Measurements from ENCODE around the gene STARD8.

GRCh38 chrX:68654693-68655092, 7.2 kb downstream of the STARD8 start:
- TF ChIP-seq, protein P1, sequence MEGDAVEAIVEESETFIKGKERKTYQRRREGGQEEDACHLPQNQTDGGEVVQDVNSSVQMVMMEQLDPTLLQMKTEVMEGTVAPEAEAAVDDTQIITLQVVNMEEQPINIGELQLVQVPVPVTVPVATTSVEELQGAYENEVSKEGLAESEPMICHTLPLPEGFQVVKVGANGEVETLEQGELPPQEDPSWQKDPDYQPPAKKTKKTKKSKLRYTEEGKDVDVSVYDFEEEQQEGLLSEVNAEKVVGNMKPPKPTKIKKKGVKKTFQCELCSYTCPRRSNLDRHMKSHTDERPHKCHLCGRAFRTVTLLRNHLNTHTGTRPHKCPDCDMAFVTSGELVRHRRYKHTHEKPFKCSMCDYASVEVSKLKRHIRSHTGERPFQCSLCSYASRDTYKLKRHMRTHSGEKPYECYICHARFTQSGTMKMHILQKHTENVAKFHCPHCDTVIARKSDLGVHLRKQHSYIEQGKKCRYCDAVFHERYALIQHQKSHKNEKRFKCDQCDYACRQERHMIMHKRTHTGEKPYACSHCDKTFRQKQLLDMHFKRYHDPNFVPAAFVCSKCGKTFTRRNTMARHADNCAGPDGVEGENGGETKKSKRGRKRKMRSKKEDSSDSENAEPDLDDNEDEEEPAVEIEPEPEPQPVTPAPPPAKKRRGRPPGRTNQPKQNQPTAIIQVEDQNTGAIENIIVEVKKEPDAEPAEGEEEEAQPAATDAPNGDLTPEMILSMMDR (IDR thresholded peaks at IDR 0.05 in 8 of 11, conservative IDR thresholded peaks at IDR 0.05 in 3 of 11) = no peak
- no peak for TF ChIP-seq POLR2AphosphoS5 (IDR thresholded peaks at IDR 0.05)
